ENCODE results near the gene LAD1. TPM values are rescaled to one million over a fixed set of nuclear protein-coding genes. Genes with fewer than 3 reads are reported as not detected.

The LAD1 gene
- total RNA-seq, 1 donor from 2014 or later = 72.5 TPM

- no peak for TF ChIP-seq CTCF (conservative IDR thresholded peaks at IDR 0.05; ENCODE audit: low read depth, low read length)
- no peak overlapping the region for H3K4me3 ChIP-seq (ENCODE audit: low read depth, low read length)
- DNase-seq (ENCODE audit: low read depth) = no peak
These were observed 21.5 kb upstream of the LAD1 start for GRCh38 chr1:201420608-201421002.

GRCh38 chr1:201419746-201420607 is 20.9 kb upstream of the LAD1 start:
- no peak for TF ChIP-seq CTCF (conservative IDR thresholded peaks at IDR 0.05; ENCODE audit: low read depth, low read length)
- no peak overlapping the region for H3K4me3 ChIP-seq (ENCODE audit: low read depth, low read length)
- no peak for DNase-seq (ENCODE audit: low read depth)

- no peak for TF ChIP-seq CTCF (conservative IDR thresholded peaks at IDR 0.05; ENCODE audit: low read depth, low read length)
- DNase-seq (ENCODE audit: low read depth) = no peak
- no peak overlapping the region for H3K4me3 ChIP-seq (ENCODE audit: low read depth, low read length)
These were observed 20.1 kb upstream of the LAD1 start for GRCh38 chr1:201419256-201419655.

DNA sequence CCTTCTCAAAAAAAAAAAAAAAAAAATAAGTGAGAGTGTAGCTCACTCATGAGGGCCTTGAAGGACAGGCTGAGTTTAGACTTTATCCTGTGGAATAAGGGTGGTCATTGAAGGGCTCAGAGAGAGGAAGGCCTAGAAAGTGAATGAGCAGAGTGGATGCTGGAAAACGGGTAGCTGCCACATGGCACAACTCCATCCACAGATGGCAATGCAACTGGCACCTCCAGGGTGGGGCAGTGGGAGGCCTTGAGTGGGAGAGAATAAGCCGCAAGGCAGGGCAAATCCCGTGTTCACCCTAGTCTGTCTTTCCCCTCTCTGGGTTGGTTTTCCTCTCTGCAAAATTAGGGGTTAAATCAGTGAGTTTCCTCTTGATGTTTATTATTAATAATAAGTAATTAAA is 19.3 kb upstream of the LAD1 start:
- no peak for TF ChIP-seq CTCF (conservative IDR thresholded peaks at IDR 0.05; ENCODE audit: low read depth, low read length)
- no peak overlapping the region for H3K4me3 ChIP-seq (ENCODE audit: low read depth, low read length)
- DNase-seq (ENCODE audit: low read depth) = no peak

GRCh38 chr1:201414051-201414738 is 15.1 kb upstream of the LAD1 start:
- H3K4me3 ChIP-seq (ENCODE audit: low read depth, low read length) = no peak overlapping the region
- no peak for DNase-seq (ENCODE audit: low read depth)
- TF ChIP-seq CTCF (conservative IDR thresholded peaks at IDR 0.05; ENCODE audit: low read depth, low read length) = no peak

DNA sequence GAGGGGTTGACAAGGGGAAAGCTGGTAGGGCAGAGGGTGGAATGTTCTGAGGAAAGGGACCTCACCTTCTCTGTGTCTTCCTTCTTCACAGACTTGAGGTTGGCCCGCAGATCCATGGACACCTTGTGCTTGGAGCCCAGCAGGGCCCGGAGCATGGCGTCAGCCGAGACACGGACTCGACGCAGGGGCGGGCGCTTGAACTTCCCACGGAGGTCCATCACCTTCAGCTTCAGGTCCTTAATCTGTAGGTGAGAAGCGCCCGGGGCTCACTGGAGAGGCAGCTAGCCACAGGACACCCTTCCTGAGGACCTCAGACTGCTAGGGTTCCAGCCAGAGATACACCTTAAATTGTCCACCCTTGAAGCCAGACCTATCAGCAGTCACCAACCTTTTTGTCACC is 12.2 kb upstream of the LAD1 start:
- no peak overlapping the region for H3K4me3 ChIP-seq (ENCODE audit: low read depth, low read length)
- TF ChIP-seq CTCF (conservative IDR thresholded peaks at IDR 0.05; ENCODE audit: low read depth, low read length) = no peak
- no peak for DNase-seq (ENCODE audit: low read depth)

Data from epithelial cell of proximal tubule (primary cell).